CD14-positive monocyte (primary cell): ENCODE results near the gene SLC39A7. TPM values are rescaled to one million over a fixed set of nuclear protein-coding genes. Genes with fewer than 3 reads are reported as not detected.
A peak's percentile ranks its signal among the peaks of the same experiment; 100 is the strongest.

Experiments used
- DNase-seq, 3 donors: peaks; one replicate each; pipeline ENCODE4 v3.0.0-alpha.2; 2011 to 2022
- H2AFZ ChIP-seq: 2 replicates; pipeline ENCODE4 v1.6.0; 2012; ENCODE audit warnings: mild to moderate bottlenecking, low read depth, low read length, inconsistent platforms; ENCODE audit not compliant: insufficient read depth, poor library complexity, severe bottlenecking
- H3K27ac ChIP-seq, 2 donors: 1 replicate in 1 of 2; 2 replicates in 1 of 2; pipeline ENCODE4 v1.5.1; 2012 to 2013; ENCODE audit warnings: low read length in 2 of 2, control low read depth in 1 of 2, inconsistent platforms in 1 of 2, low read depth in 1 of 2, mild to moderate bottlenecking in 1 of 2
- H3K27me3 ChIP-seq, 2 donors: one replicate each; pipeline versions ENCODE4 v1.6.0 to v1.6.1; 2011 to 2013; ENCODE audit warnings: low read length in 2 of 2; ENCODE audit not compliant: control insufficient read depth in 2 of 2, insufficient read depth in 2 of 2
- H3K36me3 ChIP-seq, 2 donors: replicated peaks in 1 of 2; 1 replicate in 1 of 2; 2 replicates in 1 of 2; pipeline versions ENCODE4 v1.5.1 to v1.6.1; 2012 to 2013; ENCODE audit warnings: low read length in 2 of 2, control low read depth in 1 of 2, inconsistent platforms in 1 of 2, mild to moderate bottlenecking in 1 of 2; ENCODE audit not compliant: insufficient read depth in 2 of 2, control insufficient read depth in 1 of 2
- H3K4me1 ChIP-seq, 2 donors: 1 replicate in 1 of 2; 2 replicates in 1 of 2; pipeline versions ENCODE4 v1.5.1 to v1.6.1; 2012 to 2013; ENCODE audit warnings: low read length in 2 of 2, control low read depth in 1 of 2, inconsistent platforms in 1 of 2, mild to moderate bottlenecking in 1 of 2, moderate library complexity in 1 of 2; ENCODE audit not compliant: insufficient read depth in 2 of 2, control insufficient read depth in 1 of 2
- H3K4me2 ChIP-seq: replicated peaks from 2 replicates; pipeline ENCODE3; 2012; ENCODE audit warnings: low read length, moderate library complexity, mild to moderate bottlenecking; ENCODE audit not compliant: poor library complexity, severe bottlenecking; ENCODE audit errors: extremely low read depth
- H3K4me3 ChIP-seq, 3 experiments: fragments of 200-600 bp in 1 of 3; sonication (generic) in 1 of 3; replicated peaks in 1 of 3; 1 replicate in 2 of 3; 2 replicates in 1 of 3; pipeline ENCODE4 v1.5.1; 2011 to 2013; ENCODE audit warnings: low read length in 3 of 3, mild to moderate bottlenecking in 3 of 3, control low read depth in 2 of 3, low read depth in 2 of 3, inconsistent platforms in 1 of 3, moderate library complexity in 1 of 3
- H3K79me2 ChIP-seq: 2 replicates; pipeline ENCODE4 v1.6.0; 2012; ENCODE audit warnings: mild to moderate bottlenecking, control low read depth, inconsistent platforms, low read length, moderate library complexity; ENCODE audit not compliant: insufficient read depth
- H3K9ac ChIP-seq: 2 replicates; pipeline ENCODE4 v1.6.0; 2017; ENCODE audit warnings: low read length, mild to moderate bottlenecking; ENCODE audit not compliant: insufficient read depth, poor library complexity, severe bottlenecking
- H3K9me3 ChIP-seq, 2 donors: replicated peaks in 1 of 2; 1 replicate in 1 of 2; 2 replicates in 1 of 2; pipeline versions ENCODE4 v1.5.1 to v1.6.1; 2012 to 2013; ENCODE audit warnings: low read length in 2 of 2, control low read depth in 1 of 2; ENCODE audit not compliant: control insufficient read depth in 1 of 2, insufficient read depth in 1 of 2
- H4K20me1 ChIP-seq: 2 replicates; pipeline ENCODE4 v1.6.0; 2012; ENCODE audit warnings: mild to moderate bottlenecking, low read length, control low read depth, moderate library complexity; ENCODE audit not compliant: insufficient read depth
- H3K27ac Mint-ChIP-seq, 7 donors: one replicate each; pipeline ENCODE4 v1.8.0; 2020; ENCODE audit warnings: mild to moderate bottlenecking in 7 of 7, mixed read lengths in 7 of 7, moderate library complexity in 6 of 7, inconsistent platforms in 2 of 7
- H3K27me3 Mint-ChIP-seq, 3 donors: one replicate each; pipeline ENCODE4 v1.8.0; 2021 to 2022; ENCODE audit warnings: low read depth in 3 of 3, mild to moderate bottlenecking in 3 of 3, mixed read lengths in 3 of 3, moderate library complexity in 3 of 3, inconsistent platforms in 1 of 3
- H3K36me3 Mint-ChIP-seq, 2 donors: one replicate each; pipeline ENCODE4 v1.8.0; 2020; ENCODE audit warnings: mixed read lengths in 2 of 2, inconsistent platforms in 1 of 2, mild to moderate bottlenecking in 1 of 2
- H3K4me1 Mint-ChIP-seq: one replicate; pipeline ENCODE4 v1.8.0; 2020; ENCODE audit warnings: mild to moderate bottlenecking, mixed read lengths
- H3K4me3 Mint-ChIP-seq, 2 donors: one replicate each; pipeline ENCODE4 v1.8.0; 2020; ENCODE audit warnings: mild to moderate bottlenecking in 2 of 2, mixed read lengths in 2 of 2, moderate library complexity in 1 of 2
- H3K9me3 Mint-ChIP-seq, 7 donors: one replicate each; pipeline ENCODE4 v1.8.0; 2020 to 2022; ENCODE audit warnings: mixed read lengths in 7 of 7, mild to moderate bottlenecking in 6 of 7, moderate library complexity in 6 of 7, inconsistent platforms in 2 of 7
- CTCF ChIP-seq: fragments of 200-600 bp; IDR thresholded peaks from one replicate; pipeline ENCODE4 v1.8.0; 2022; ENCODE audit warnings: antibody characterized with exemption, mild to moderate bottlenecking
- WGBS: methylation state at CpG from one replicate; pipeline ENCODE4 v1.1.5; 2013; ENCODE audit warnings: missing lambda C conversion rate; ENCODE audit not compliant: insufficient coverage; 5-methylcytosine and 5-hydroxymethylcytosine counted together
- intact Hi-C, 2 donors: fragments of 100-400 bp; cut with micrococcal nuclease; formaldehyde crosslinking; loops; one replicate each; pipeline versions ENCODE4 v1.15.0 to v1.15.1; 2023
- polyA plus RNA-seq, 3 donors: library from polyadenylated mRNA; depleted of rRNA in 1 of 3; unstranded in 2 of 3; stranded (reverse) in 1 of 3; fragments of 300-500 nt in 2 of 3; fragments of >200 nt in 1 of 3; fragmentation: Illumina TruSeq in 2 of 3; gene quantifications; 1 replicate in 2 of 3; 2 replicates in 1 of 3; pipeline ENCODE4 v1.2.3, GENCODE V29; 2012 to 2021

Gene SLC39A7
- polyA plus RNA-seq, 3 donors, result 14.5 to 32.7 (median 17.7) TPM

DNA sequence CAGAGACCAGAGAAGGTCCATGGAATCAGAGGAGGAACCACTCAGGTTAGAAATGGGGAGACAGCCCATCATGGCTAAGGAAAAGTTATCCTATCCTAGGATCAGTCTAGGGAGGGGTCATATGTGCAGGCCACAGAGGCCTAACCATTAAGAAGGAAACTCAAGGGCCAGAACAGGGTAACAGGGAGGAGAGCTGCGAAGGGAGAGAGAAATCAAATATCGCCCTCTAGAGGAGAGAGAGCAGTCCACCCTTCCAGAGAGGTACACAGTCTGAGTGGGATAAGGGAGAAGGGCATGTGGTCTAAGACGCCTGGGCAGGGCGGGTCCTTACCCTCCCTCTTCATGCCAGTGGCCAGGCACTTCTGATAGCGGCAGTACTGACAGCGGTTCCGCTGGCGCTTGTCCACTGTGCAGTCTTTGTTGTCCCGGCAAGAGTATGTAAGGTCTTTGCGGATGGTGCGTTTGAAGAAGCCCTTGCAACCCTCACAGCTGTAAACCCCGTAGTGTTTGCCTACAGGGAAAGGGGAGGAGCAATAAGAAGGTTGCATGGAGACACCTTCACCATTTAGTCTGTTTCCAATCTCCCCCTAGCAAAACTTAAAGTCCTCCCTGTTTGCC is 3.1 kb upstream of the SLC39A7 start:
- WGBS, result 70% methylated on average over 2 of the region's 12 CpGs
- H3K27ac ChIP-seq, result no peak overlapping the region
- H4K20me1 ChIP-seq, result peaks cover 68% of the 10 kb centered on the region
- peaks cover 33 to 43% of the 10 kb centered on the region in 2 donors for H3K4me1 ChIP-seq
- H3K27me3 ChIP-seq, result peaks cover 5 to 13% of the 10 kb centered on the region in 2 donors
- Mint-ChIP-seq H3K27me3 (peaks cover 7 to 14% (median 13%) of the 10 kb centered on the region in 3 donors), H3K36me3 (peaks cover 51 to 56% of the 10 kb centered on the region in 2 donors), H3K27ac (peak overlapping the region in 3 of 7 donors; percentile 22 to 84 (median 77)), H3K9me3 (peaks cover 0 to 4% (median 1%) of the 10 kb centered on the region in 7 donors), H3K4me3 (no peak overlapping the region), H3K4me1 (peaks cover 57% of the 10 kb centered on the region)
- H3K9ac ChIP-seq, result no peak overlapping the region
- DNase-seq, result peak; percentile 41 to 64 (median 57)
- H3K4me2 ChIP-seq, result no peak overlapping the region
- H3K36me3 ChIP-seq, result peaks cover 44 to 47% of the 10 kb centered on the region in 2 donors
- intact Hi-C loops, result loop anchor here in 1 of 2 donors (10.0 kb wide), 1 partner anchor 47 kb away; no protein-coding TSS in a partner anchor
- no peaks in the 10 kb centered on the region for H3K9me3 ChIP-seq
- TF ChIP-seq CTCF, result peak; percentile 78
- no peak overlapping the region for H2AFZ ChIP-seq
- H3K79me2 ChIP-seq, result peaks cover 43% of the 10 kb centered on the region
- no peak overlapping the region for H3K4me3 ChIP-seq

GRCh38 chr6:33198159-33198852 is 2.4 kb upstream of the SLC39A7 start:
- peaks cover 0 to 3% (median 0%) of the 10 kb centered on the region in 7 donors for H3K9me3 Mint-ChIP-seq
- Histone ChIP-seq H3K4me2 (no peak overlapping the region), H3K36me3 (peaks cover 52 to 55% of the 10 kb centered on the region in 2 donors), H3K4me3 (no peak overlapping the region), H4K20me1 (peaks cover 68% of the 10 kb centered on the region), H2AFZ (no peak overlapping the region), H3K27ac (no peak overlapping the region), H3K4me1 (peaks cover 28 to 35% of the 10 kb centered on the region in 2 donors), H3K9ac (no peak overlapping the region), H3K79me2 (peaks cover 50% of the 10 kb centered on the region), H3K27me3 (peaks cover 0 to 8% of the 10 kb centered on the region in 2 donors), H3K9me3 (no peaks in the 10 kb centered on the region)
- intact Hi-C loops, result loop anchor here in 1 of 2 donors (10.0 kb wide), 1 partner anchor 46 kb away; no protein-coding TSS in a partner anchor
- 86% methylated on average over 1 of the region's 6 CpGs for WGBS
- peaks cover 2 to 8% (median 6%) of the 10 kb centered on the region in 3 donors for H3K27me3 Mint-ChIP-seq
- no peak overlapping the region for H3K4me3 Mint-ChIP-seq
- peaks cover 55% of the 10 kb centered on the region for H3K4me1 Mint-ChIP-seq
- H3K27ac Mint-ChIP-seq, result peak overlapping the region in 5 of 7 donors; percentile 15 to 84 (median 46)
- no peak for TF ChIP-seq CTCF
- no peak for DNase-seq
- H3K36me3 Mint-ChIP-seq, result peaks cover 58 to 64% of the 10 kb centered on the region in 2 donors
